Heart left ventricle (tissue), 16 donors: ENCODE data around the gene MYO1C. TPM values are rescaled to one million over a fixed set of nuclear protein-coding genes. Genes with fewer than 3 reads are reported as not detected.

ENCODE experiments used
- ATAC-seq, 4 donors: fragments of 200-7000 bp; cut with Tn5 transposase; one replicate each; pipeline ENCODE4 v1.9.1; 2020 to 2022; ENCODE audit warnings: moderate library complexity in 4 of 4, mild to moderate bottlenecking in 3 of 4, moderate number of reproducible peaks in 1 of 4
- DNase-seq, 5 donors: peaks; one replicate each; pipeline ENCODE4 v3.0.0-alpha.2; 2020
- H3K27ac ChIP-seq, 12 donors: fragments of 200-600 bp; sonication (generic) in 4 of 12; one replicate each; pipeline versions ENCODE4 v1.5.0 to v1.8.0; 2016 to 2022; ENCODE audit warnings: mild to moderate bottlenecking in 2 of 12
- H3K27me3 ChIP-seq, 9 donors: fragments of 200-600 bp; sonication (generic) in 2 of 9; one replicate each; pipeline versions ENCODE4 v1.5.1 to v1.8.0; 2016 to 2022; ENCODE audit warnings: mild to moderate bottlenecking in 3 of 9
- H3K36me3 ChIP-seq, 9 donors: fragments of 200-600 bp; sonication (generic) in 2 of 9; one replicate each; pipeline versions ENCODE4 v1.5.0 to v1.8.0; 2018 to 2022; ENCODE audit warnings: mild to moderate bottlenecking in 2 of 9
- H3K4me1 ChIP-seq, 12 donors: fragments of 200-600 bp; sonication (generic) in 4 of 12; one replicate each; pipeline versions ENCODE4 v1.5.0 to v1.8.0; 2016 to 2022; ENCODE audit warnings: mild to moderate bottlenecking in 3 of 12
- H3K4me3 ChIP-seq, 12 donors: fragments of 200-600 bp; sonication (generic) in 4 of 12; one replicate each; pipeline versions ENCODE4 v1.5.0 to v1.8.0; 2017 to 2022; ENCODE audit warnings: mild to moderate bottlenecking in 9 of 12, moderate library complexity in 4 of 12
- H3K9me3 ChIP-seq, 12 donors: fragments of 200-600 bp; sonication (generic) in 4 of 12; one replicate each; pipeline versions ENCODE4 v1.5.0 to v1.8.0; 2016 to 2022; ENCODE audit warnings: mild to moderate bottlenecking in 1 of 12
- CTCF ChIP-seq, 12 donors: fragments of 200-600 bp; sonication (generic) in 4 of 12; IDR thresholded peaks; one replicate each; pipeline versions ENCODE4 v1.5.0 to v1.8.0; 2018 to 2022; ENCODE audit warnings: antibody characterized with exemption in 12 of 12, mild to moderate bottlenecking in 5 of 12
- POLR2A ChIP-seq, 2 donors: fragments of 450-650 bp; IDR thresholded peaks; one replicate each; pipeline ENCODE4 v1.6.1; 2017; ENCODE audit warnings: antibody characterized with exemption in 2 of 2, mild to moderate bottlenecking in 2 of 2, moderate library complexity in 2 of 2
- WGBS, 4 donors: extraction: QIAGEN DNeasy Blood & Tissue Kit in 2 of 4; methylation state at CpG; one replicate each; pipeline versions ENCODE4 v1.1.5 to v1.1.7; 2013 to 2018; 5-methylcytosine and 5-hydroxymethylcytosine counted together
- intact Hi-C, 10 donors: fragments of 100-400 bp; cut with DNase I; formaldehyde crosslinking; loops; one replicate each; pipeline versions ENCODE4 v1.11.1 to v1.14.2; 2022
- polyA plus RNA-seq, 2 donors: library from polyadenylated mRNA; stranded (reverse); fragments of 200-250 nt; gene quantifications; one replicate each; pipeline ENCODE4 v1.2.3, GENCODE V29; 2013
- total RNA-seq, 9 donors: library from RNA; depleted of rRNA in 2 of 9; stranded (reverse); fragments of >200 nt in 2 of 9; fragmentation: NEBNext Ultra II Directional in 3 of 9; extraction: Animal tissue kit (Norgen Biotek cat#: 25700) in 3 of 9; gene quantifications; one replicate each; pipeline versions ENCODE4 v1.1.0 to v1.2.4, GENCODE V29; 2016 to 2023
- donor health status: ischemic (EF 13 %, LVEDD 7.1; RV severe dilation, severe dysfunction).
- donor health status: healthy with polysubstance abuse.
- donor health status: DM: no; HTN: yes; CAD: no.
- donor health status: DM: no; HTN: no; CAD: no.
- donor health status: ischemic (EF 25% LVEDD 6.9; RV normal size, moderate dysfunction).
- donor health status: ischemic (EF 25% LVEDD 5.7; RV mildly dilated, moderate dysfunction).
- donor health status: healthy.
- donor health status: DM: yes; HTN: yes; CAD: no.
- donor health status: ischemic (EF 35%, LVEDD 5.7; RV mildly dilated, moderate dysfunction).
- donor health status: nonischemic (EF 11% LVEDD 7.7; RV severe dilation, severe dysfunction).
- donor health status: DM: yes; HTN: yes; CAD: no.
- donor health status: PGD.
- donor health status: ischemic (EF 29% LVEDD 5.4; RV normal size, mild dysfunction).
- donor health status: nonischemic (EF 23%, LVEDD 6.1; RV moderate dilation, normal function).

The MYO1C gene
- total and polyA plus RNA-seq, 11 donors: 89.6 to 259 (median 174) TPM

GRCh38 chr17:1494203-1494602 is 1.7 kb upstream of the MYO1C start:
- Histone ChIP-seq H3K4me3 (peak overlapping the region in 1 of 12 donors; percentile 24), H3K4me1 (peaks cover 9 to 88% (median 66%) of the 10 kb centered on the region in 12 donors), H3K9me3 (no peaks in the 10 kb centered on the region), H3K36me3 (peaks cover 0 to 43% (median 24%) of the 10 kb centered on the region in 9 donors), H3K27ac (peak overlapping the region; percentile 5 to 100 (median 99)), H3K27me3 (no peaks in the 10 kb centered on the region)
- intact Hi-C loops: loop anchor here in 6 of 10 donors (2.0 to 5.0 kb wide), 2 partner anchors 17 to 37 kb away; partner anchors contain the start of gene CRK (in 5 of the 6)
- 88 to 90% (median 88%) methylated on average over 7 of the region's 7 CpGs for WGBS, 4 donors
- DNase-seq: no peak
- ATAC-seq: no peak
- no peak for TF ChIP-seq CTCF (IDR thresholded peaks at IDR 0.05)
- no peak for TF ChIP-seq POLR2A (IDR thresholded peaks at IDR 0.05)

- Histone ChIP-seq H3K4me1 (peaks cover 13 to 90% (median 71%) of the 10 kb centered on the region in 12 donors), H3K36me3 (peaks cover 0 to 38% (median 24%) of the 10 kb centered on the region in 9 donors), H3K9me3 (no peaks in the 10 kb centered on the region), H3K27ac (peak overlapping the region; percentile 86 to 100 (median 99)), H3K27me3 (no peaks in the 10 kb centered on the region), H3K4me3 (peak overlapping the region in 10 of 12 donors; percentile 59 to 86 (median 79))
- 30 to 49% (median 41%) methylated on average over 14 to 23 of the region's 23 CpGs for WGBS, 4 donors
- ATAC-seq: peak; percentile 5 to 57 (median 16)
- TF ChIP-seq CTCF (IDR thresholded peaks at IDR 0.05) (no peak), POLR2A (IDR thresholded peaks at IDR 0.05) (no peak)
- DNase-seq: peak; percentile 66 to 83 (median 72)
- intact Hi-C loops: loop anchor here in 6 of 10 donors (2.0 to 5.0 kb wide), 2 partner anchors 17 to 36 kb away; partner anchors contain the start of gene CRK (in 5 of the 6)
These were observed 950 bp upstream of the MYO1C start for GRCh38 chr17:1493291-1493980.

GRCh38 chr17:1491443-1492248 is 840 bp downstream of the MYO1C start:
- H3K27me3 ChIP-seq: no peaks in the 10 kb centered on the region
- peaks cover 13 to 91% (median 75%) of the 10 kb centered on the region in 12 donors for H3K4me1 ChIP-seq
- peak overlapping the region; percentile 37 to 86 (median 79) for H3K4me3 ChIP-seq
- peaks cover 0 to 20% (median 14%) of the 10 kb centered on the region in 9 donors for H3K36me3 ChIP-seq
- ATAC-seq: peak in 3 of 4 donors; percentile 29 to 65 (median 60)
- intact Hi-C loops: loop anchor here in 6 of 10 donors (1.0 to 5.0 kb wide), 4 partner anchors 19 to 35 kb away; partner anchors contain the start of gene CRK (in 6 of the 6)
- peak; percentile 82 to 88 (median 82) for DNase-seq
- 1 to 6% (median 3%) methylated on average over 25 to 94 of the region's 94 CpGs for WGBS, 4 donors
- TF ChIP-seq POLR2A (IDR thresholded peaks at IDR 0.05) (peak in 1 of 2 donors; percentile 2), CTCF (IDR thresholded peaks at IDR 0.05) (no peak)
- peak overlapping the region; percentile 91 to 100 (median 99) for H3K27ac ChIP-seq
- H3K9me3 ChIP-seq: no peaks in the 10 kb centered on the region
